ENCODE data around the gene PGAP6.
A peak's percentile ranks its signal among the peaks of the same experiment; 100 is the strongest.
"Not testable (repeated sequence)": the region's sequence is repeated elsewhere in the genome, so short reads cannot be mapped to it uniquely, and the experiment has no call there.

PGAP6 gene

GRCh38 chr16:351804-352520, 29.8 kb downstream of the PGAP6 start:
- peak; percentile 14 for DNase-seq
- H3K9ac ChIP-seq (ENCODE audit: low read length): peak overlapping the region; percentile 74
- no peaks in the 10 kb centered on the region; the same call in 1 of the 2 replicates for H3K27me3 ChIP-seq (replicated peaks; ENCODE audit: insufficient read depth, low read length)
- no peaks in the 10 kb centered on the region for H3K9me2 ChIP-seq (replicated peaks; ENCODE audit: insufficient read depth, low read length)
- peaks cover 48% of the 10 kb centered on the region for H3K79me2 ChIP-seq (ENCODE audit: low read length)
- H3K9me3 ChIP-seq (replicated peaks; ENCODE audit: insufficient read depth, low read length): no peaks in the 10 kb centered on the region
- no peak for TF ChIP-seq EZH2phosphoT487 (IDR thresholded peaks at IDR 0.05; ENCODE audit: low read length)
- no peak for TF ChIP-seq EZH2 (optimal IDR thresholded peaks at IDR 0.05; ENCODE audit: low read depth, low read length)
- TF ChIP-seq, protein P1, sequence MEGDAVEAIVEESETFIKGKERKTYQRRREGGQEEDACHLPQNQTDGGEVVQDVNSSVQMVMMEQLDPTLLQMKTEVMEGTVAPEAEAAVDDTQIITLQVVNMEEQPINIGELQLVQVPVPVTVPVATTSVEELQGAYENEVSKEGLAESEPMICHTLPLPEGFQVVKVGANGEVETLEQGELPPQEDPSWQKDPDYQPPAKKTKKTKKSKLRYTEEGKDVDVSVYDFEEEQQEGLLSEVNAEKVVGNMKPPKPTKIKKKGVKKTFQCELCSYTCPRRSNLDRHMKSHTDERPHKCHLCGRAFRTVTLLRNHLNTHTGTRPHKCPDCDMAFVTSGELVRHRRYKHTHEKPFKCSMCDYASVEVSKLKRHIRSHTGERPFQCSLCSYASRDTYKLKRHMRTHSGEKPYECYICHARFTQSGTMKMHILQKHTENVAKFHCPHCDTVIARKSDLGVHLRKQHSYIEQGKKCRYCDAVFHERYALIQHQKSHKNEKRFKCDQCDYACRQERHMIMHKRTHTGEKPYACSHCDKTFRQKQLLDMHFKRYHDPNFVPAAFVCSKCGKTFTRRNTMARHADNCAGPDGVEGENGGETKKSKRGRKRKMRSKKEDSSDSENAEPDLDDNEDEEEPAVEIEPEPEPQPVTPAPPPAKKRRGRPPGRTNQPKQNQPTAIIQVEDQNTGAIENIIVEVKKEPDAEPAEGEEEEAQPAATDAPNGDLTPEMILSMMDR (IDR thresholded peaks at IDR 0.05; ENCODE audit: low read length): no peak
- 0 out of 2 replicates have a peak, but pooled peaks cover 4% of the 10 kb centered on the region for H3K36me3 ChIP-seq (replicated peaks; ENCODE audit: insufficient read depth, low read length)
- peak overlapping the region; percentile 48; the same call in 1 of the 2 replicates for H2AFZ ChIP-seq (ENCODE audit: low read length)
- H3K27ac ChIP-seq (ENCODE audit: low read length): no peak overlapping the region
- no peaks in the 10 kb centered on the region; the same call in 1 of the 2 replicates for H3K4me1 ChIP-seq (ENCODE audit: low read length)
- no peaks in the 10 kb centered on the region for H4K20me1 ChIP-seq (ENCODE audit: insufficient read depth, low read length)
- H3K4me2 ChIP-seq (ENCODE audit: low read depth, low read length): peak overlapping the region; percentile 82
- H3F3A ChIP-seq (ENCODE audit: insufficient read depth, low read length): no peaks in the 10 kb centered on the region
- peak overlapping the region; percentile 75 for H3K4me3 ChIP-seq (ENCODE audit: low read length)

- H3K27ac ChIP-seq (ENCODE audit: low read length): no peak overlapping the region
- no peak overlapping the region for H3K4me2 ChIP-seq (ENCODE audit: low read depth, low read length)
- DNase-seq: no peak
- H3F3A ChIP-seq (ENCODE audit: insufficient read depth, low read length): no peaks in the 10 kb centered on the region
- no peak overlapping the region for H3K9ac ChIP-seq (ENCODE audit: low read length)
- no peaks in the 10 kb centered on the region; the same call in 1 of the 2 replicates for H3K4me1 ChIP-seq (ENCODE audit: low read length)
- no peak overlapping the region for H2AFZ ChIP-seq (ENCODE audit: low read length)
- no peak overlapping the region for H3K4me3 ChIP-seq (ENCODE audit: low read length)
- no peaks in the 10 kb centered on the region for H3K9me2 ChIP-seq (replicated peaks; ENCODE audit: insufficient read depth, low read length)
- peaks cover 65% of the 10 kb centered on the region for H3K79me2 ChIP-seq (ENCODE audit: low read length)
- H3K36me3 ChIP-seq (replicated peaks; ENCODE audit: insufficient read depth, low read length): 0 out of 2 replicates have a peak, but pooled peaks cover 7% of the 10 kb centered on the region
- no peaks in the 10 kb centered on the region for H3K9me3 ChIP-seq (replicated peaks; ENCODE audit: insufficient read depth, low read length)
- no peak for TF ChIP-seq EZH2 (optimal IDR thresholded peaks at IDR 0.05; ENCODE audit: low read depth, low read length)
- TF ChIP-seq EZH2phosphoT487 (IDR thresholded peaks at IDR 0.05; ENCODE audit: low read length): no peak
- TF ChIP-seq, protein P1 (IDR thresholded peaks at IDR 0.05; ENCODE audit: low read length): no peak
- H4K20me1 ChIP-seq (ENCODE audit: insufficient read depth, low read length): no peaks in the 10 kb centered on the region
- no peaks in the 10 kb centered on the region for H3K27me3 ChIP-seq (replicated peaks; ENCODE audit: insufficient read depth, low read length)
Observed at GRCh38 chr16:350203-350602, 31.6 kb downstream of the PGAP6 start.

DNA sequence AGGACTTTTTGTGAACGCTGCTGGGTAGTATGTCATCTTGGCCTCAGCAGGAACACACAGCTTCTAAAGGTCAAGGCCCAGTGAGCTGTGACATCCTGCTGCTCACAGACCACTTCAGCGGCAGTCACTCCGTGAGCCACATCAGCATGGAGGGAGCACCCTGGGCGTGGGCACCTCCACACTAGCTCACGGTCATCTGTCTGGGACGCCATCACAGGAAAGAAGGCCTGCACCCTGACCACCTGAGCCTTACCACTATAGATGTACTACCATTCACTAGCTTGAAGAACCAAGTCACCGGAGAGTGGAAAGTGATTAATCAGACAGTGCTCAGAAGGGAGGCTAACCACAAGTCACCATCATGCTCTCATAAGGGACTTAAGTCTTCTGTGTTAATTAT, 32.6 kb downstream of the PGAP6 start:
- H3K4me2 ChIP-seq (ENCODE audit: low read depth, low read length): no peak overlapping the region
- TF ChIP-seq, protein P1 (IDR thresholded peaks at IDR 0.05; ENCODE audit: low read length): no peak
- TF ChIP-seq EZH2 (optimal IDR thresholded peaks at IDR 0.05; ENCODE audit: low read depth, low read length): no peak
- TF ChIP-seq EZH2phosphoT487 (IDR thresholded peaks at IDR 0.05; ENCODE audit: low read length): no peak
- H3K27ac ChIP-seq (ENCODE audit: low read length): no peak overlapping the region
- no peaks in the 10 kb centered on the region for H3F3A ChIP-seq (ENCODE audit: insufficient read depth, low read length)
- H3K4me3 ChIP-seq (ENCODE audit: low read length): no peak overlapping the region
- H3K9me3 ChIP-seq (replicated peaks; ENCODE audit: insufficient read depth, low read length): no peaks in the 10 kb centered on the region
- no peaks in the 10 kb centered on the region; the same call in 1 of the 2 replicates for H3K4me1 ChIP-seq (ENCODE audit: low read length)
- no peaks in the 10 kb centered on the region for H3K9me2 ChIP-seq (replicated peaks; ENCODE audit: insufficient read depth, low read length)
- no peak overlapping the region for H3K9ac ChIP-seq (ENCODE audit: low read length)
- H3K27me3 ChIP-seq (replicated peaks; ENCODE audit: insufficient read depth, low read length): no peaks in the 10 kb centered on the region
- 0 out of 2 replicates have a peak, but pooled peaks cover 7% of the 10 kb centered on the region for H3K36me3 ChIP-seq (replicated peaks; ENCODE audit: insufficient read depth, low read length)
- H4K20me1 ChIP-seq (ENCODE audit: insufficient read depth, low read length): no peaks in the 10 kb centered on the region
- peaks cover 75% of the 10 kb centered on the region for H3K79me2 ChIP-seq (ENCODE audit: low read length)
- H2AFZ ChIP-seq (ENCODE audit: low read length): no peak overlapping the region
- no peak for DNase-seq

DNA sequence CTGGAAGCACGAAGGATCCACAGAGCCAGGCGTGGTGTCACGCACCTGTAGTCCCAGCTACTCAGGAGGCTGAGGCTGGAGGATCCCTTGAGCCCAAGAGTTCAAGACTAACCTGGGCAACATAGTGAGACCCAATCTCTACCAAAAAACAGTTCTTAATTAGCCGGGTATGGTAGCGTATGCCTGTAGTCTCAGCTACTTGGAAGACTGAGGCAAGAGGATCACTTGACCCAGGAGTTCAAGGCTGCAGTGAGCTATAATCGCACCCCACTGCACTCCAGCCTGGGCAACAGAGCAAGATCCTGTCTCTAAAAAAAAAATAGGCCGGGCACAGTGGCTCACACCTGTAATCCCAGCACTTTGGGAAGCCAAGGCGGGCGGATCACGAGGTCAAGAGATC, 33.3 kb downstream of the PGAP6 start:
- not testable (repeated sequence) for H3K9me2 ChIP-seq (replicated peaks; ENCODE audit: insufficient read depth, low read length); H3K4me1 ChIP-seq (ENCODE audit: low read length); H3K4me2 ChIP-seq (ENCODE audit: low read depth, low read length); H4K20me1 ChIP-seq (ENCODE audit: insufficient read depth, low read length); H3K36me3 ChIP-seq (replicated peaks; ENCODE audit: insufficient read depth, low read length); H2AFZ ChIP-seq (ENCODE audit: low read length); H3K27ac ChIP-seq (ENCODE audit: low read length); H3F3A ChIP-seq (ENCODE audit: insufficient read depth, low read length); H3K4me3 ChIP-seq (ENCODE audit: low read length); H3K9me3 ChIP-seq (replicated peaks; ENCODE audit: insufficient read depth, low read length); H3K27me3 ChIP-seq (replicated peaks; ENCODE audit: insufficient read depth, low read length); H3K9ac ChIP-seq (ENCODE audit: low read length); DNase-seq
- peaks cover 82% of the 10 kb centered on the region for H3K79me2 ChIP-seq (ENCODE audit: low read length)

Measured in MM.1S (cell line).